NCI-H748 treated with DMSO at 0.1 percent for 48 hours (cell line): ENCODE measurements around the gene OR13J1.
"Not testable (repeated sequence)": the region's sequence is repeated elsewhere in the genome, so short reads cannot be mapped to it uniquely, and the experiment has no call there.

Experiments
- DNase-seq: peaks from one replicate; lab custom pipeline; 2025; lab: John Stamatoyannopoulos, UW

Gene OR13J1

DNA sequence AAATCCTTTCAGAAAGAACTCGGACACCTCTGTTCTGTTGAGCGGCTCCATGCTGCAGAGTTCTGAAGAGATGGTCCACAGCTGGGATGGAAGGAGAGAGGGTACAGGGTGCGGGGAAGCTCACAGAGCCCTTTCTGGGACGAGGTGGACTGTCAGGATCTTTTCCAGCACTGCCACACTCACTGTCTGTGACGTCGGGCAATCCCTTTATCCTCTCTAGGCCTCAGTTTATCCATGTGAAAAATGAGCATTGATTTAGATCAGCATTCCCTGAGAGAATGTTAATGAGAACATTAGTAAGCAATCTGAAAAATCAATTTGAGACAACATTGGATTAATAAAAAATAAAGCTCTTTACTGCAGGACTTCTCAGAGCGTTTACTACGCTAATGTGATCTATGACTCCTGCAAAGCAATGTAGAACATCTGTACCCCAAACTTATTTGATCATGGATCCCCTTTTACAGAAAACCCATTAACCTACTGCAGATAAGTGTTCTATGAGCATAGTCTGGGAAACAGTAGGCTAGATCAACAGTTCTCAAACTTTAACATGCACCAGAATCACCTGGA lies at the start of gene OR13J1:
Gene OR13J1 (minus strand): TSS at position 51 of the 573 bp plus-strand sequence. CDS start 0 bp downstream, at position 51.
- no peak for DNase-seq

- DNase-seq = no peak
Observed at GRCh38 chr9:35919212-35920008, 49.2 kb upstream of the OR13J1 start.

GRCh38 chr9:35918780-35919179 lies 48.6 kb upstream of the OR13J1 start:
- DNase-seq = no peak

GRCh38 chr9:35917261-35917660 lies 47.1 kb upstream of the OR13J1 start:
- no peak for DNase-seq

DNA sequence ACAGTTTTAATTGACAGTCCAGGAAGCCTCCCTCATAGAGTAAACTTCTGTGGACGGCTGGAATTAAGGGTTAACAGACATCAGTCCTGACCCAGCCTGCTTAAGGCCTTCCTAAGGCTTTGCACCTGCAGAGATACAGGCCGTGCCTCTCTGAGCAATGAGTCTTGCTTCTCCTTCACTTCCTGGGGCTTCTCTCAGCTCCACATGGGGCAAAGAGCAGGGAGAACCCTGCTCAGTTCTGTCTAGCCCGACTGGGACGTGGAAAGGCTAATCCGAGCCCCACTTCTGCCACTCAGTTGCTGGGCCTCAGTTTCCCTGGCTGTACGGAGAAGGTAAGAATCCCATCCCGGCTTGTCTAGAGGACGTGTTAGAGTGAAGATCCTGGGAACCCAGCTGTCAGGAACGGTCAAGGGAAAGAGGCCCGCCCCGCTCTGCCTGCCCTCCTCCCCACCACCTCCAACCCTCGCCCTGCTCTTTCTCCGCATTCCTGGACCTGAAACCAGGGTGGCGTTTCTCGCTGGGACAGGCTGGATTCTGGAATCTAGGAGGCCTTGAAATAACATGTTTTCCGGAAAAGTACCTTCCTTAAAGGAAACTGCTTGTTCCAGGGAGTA lies 45.6 kb upstream of the OR13J1 start:
- no peak for DNase-seq

GRCh38 chr9:35914301-35914807 lies 44.2 kb upstream of the OR13J1 start:
- DNase-seq = no peak

DNA sequence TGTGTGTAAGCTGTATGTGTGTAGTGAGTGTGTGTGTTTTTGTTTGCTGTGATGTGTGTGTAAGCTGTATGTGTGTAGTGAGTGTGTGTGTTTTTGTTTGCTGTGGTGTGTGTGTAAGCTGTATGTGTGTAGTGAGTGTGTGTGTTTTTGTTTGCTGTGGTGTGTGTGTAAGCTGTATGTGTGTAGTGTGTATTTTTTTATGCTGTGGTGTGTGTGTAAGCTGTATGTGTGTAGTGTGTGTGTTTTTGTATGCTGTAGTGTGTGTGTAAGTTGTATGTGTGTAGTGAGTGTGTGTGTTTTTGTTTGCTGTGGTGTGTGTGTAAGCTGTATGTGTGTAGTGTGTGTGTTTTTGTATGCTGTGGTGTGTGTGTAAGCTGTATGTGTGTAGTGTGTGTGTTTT lies 43.2 kb upstream of the OR13J1 start:
- not testable (repeated sequence) for DNase-seq

DNA sequence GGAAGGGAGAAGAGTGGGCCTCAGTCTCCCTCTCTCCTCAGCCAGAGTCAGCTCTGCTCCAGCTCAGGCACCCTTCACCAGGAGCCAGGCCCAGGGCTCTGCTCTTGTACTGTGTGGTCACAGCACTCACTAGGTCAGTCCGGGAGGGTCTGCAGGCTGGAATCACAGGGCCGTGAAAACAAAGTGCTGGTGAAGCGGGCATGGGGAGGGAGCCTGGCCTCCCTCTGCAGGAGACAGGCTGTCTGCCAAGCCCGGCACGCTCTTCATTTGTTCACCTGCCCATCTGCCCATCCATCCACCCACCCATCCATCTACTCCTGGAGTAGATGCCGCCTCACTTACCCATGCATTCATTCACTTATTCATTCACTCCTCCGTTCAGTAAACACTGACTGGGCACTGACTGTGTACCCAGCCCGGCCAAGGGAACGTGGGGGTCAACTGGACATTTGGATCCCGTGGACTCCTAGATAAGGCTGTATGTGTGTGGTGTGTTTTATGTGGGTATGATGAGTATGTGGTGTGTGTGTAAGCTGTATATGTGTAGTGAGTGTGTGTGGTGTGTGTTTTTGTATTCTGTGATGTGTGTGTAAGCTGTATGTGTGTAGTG lies 42.7 kb upstream of the OR13J1 start:
- DNase-seq = no peak

DNA sequence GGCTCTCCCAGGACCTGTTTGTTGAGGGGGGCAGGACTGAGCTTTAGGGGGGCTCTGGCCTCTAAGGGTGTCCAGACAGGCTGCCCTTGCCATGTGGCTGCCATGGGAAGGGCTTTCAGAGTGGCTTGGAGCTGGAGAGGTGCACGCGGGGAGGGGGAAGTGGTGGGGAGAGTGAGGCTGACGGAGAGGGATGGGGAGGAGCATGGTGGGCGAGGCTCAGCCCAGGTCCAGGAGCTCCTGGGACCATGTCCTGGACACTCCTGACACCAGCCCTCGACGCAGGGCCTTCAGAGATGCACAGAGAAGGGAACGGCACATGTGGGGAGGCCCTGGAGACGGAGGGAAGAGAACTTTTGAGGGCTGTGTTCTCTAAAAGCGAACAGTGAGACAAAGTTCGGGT lies 41.5 kb upstream of the OR13J1 start:
- DNase-seq = no peak

GRCh38 chr9:35910613-35911359 lies 40.6 kb upstream of the OR13J1 start:
- peak; percentile 2 for DNase-seq

DNA sequence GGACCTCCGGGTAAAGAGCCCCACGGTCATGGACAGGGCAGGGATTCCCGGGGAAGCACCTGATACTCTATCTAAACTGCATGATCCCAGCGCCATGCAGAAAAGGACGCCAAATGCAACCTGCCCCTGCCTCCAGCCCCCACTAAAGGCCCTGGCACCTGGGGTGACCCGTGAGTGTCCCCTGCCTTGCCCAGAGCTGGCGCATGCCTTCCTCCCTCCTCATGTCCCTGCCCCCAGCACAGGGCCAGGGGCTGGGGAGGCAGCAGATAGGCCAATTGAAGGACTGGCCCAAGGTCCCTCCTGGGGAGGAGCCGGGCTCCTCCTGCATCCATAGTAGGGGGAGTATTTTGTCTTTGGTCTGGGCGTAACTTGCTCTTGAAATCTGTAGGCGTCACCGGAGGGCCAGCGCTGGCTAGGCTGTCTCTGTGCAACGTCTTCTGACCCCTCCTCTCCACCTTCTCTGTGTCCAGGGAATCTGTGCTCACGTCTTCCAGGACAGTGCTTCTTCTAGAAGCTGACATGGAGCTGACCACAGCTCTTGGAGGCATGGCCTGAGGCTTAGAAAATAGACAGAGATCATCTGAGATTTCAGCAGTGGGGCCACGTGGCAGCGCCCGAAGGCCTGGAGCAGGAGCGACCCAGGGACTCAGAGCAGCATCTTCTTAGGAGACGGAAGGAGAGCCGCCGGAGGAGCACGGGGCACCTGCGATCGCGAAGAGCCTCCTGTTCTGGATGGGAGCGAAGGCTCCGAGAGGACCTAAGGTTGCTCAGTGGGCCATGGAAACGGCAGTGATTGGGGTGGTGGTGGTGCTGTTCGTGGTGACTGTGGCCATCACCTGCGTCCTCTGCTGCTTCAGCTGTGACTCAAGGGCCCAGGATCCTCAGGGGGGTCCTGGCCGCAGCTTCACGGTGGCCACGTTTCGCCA lies 39.7 kb upstream of the OR13J1 start:
- DNase-seq = no peak

DNA sequence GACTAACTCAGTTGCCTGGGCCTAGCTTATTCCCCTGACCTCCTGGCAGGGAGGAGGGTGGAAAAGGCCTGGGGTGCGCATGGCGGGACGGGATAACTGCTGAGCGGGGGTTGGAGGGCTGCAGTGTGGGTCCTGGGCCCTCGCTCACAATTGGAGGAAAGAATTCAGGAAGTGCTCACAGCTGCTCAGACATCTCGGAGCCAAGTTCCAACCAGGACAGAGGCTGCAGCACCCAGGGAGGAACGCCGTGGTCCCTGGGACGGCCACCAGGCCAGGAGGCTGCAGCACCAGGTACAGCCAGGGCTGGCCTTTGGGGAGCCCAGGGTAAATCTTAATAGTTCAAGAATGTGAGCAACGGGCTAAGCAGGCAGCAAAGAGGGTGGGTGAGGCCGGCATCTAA lies 39.1 kb upstream of the OR13J1 start, which contains the start of gene SPAAR:
Gene SPAAR (plus strand): TSS at position 217 of the 400 bp plus-strand sequence. CDS start 974 bp downstream, outside the sequence.
- DNase-seq = no peak

DNA sequence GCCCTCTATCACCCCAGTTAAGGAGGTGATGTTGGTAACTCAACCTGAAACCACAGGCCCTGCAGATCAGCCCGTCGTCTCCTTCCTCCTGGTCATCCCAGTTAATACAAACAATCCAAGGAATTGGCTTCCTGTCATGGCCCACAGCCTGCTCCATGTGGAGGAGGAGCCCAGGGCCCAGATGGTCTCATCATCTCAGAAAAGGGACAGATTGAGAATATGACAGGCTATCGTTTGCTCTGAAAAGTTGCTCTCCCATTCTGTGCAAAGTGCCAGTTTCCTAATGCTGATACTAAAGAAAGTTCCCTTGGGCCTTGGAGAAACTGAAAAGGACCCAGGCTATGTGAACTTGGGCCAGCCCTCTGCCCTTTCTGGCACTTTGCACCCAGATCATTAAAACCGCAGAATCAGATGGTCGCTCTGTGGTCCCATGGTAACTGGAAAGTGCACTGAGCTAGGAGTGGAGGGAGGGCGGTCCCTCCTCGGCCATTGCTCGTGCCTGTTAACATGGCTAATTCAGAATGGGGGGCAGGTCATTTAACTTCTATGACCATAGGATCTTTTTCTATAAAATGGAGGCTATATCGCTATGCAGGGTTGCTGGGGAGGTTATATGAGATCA lies 38.4 kb upstream of the OR13J1 start:
- DNase-seq = no peak

DNA sequence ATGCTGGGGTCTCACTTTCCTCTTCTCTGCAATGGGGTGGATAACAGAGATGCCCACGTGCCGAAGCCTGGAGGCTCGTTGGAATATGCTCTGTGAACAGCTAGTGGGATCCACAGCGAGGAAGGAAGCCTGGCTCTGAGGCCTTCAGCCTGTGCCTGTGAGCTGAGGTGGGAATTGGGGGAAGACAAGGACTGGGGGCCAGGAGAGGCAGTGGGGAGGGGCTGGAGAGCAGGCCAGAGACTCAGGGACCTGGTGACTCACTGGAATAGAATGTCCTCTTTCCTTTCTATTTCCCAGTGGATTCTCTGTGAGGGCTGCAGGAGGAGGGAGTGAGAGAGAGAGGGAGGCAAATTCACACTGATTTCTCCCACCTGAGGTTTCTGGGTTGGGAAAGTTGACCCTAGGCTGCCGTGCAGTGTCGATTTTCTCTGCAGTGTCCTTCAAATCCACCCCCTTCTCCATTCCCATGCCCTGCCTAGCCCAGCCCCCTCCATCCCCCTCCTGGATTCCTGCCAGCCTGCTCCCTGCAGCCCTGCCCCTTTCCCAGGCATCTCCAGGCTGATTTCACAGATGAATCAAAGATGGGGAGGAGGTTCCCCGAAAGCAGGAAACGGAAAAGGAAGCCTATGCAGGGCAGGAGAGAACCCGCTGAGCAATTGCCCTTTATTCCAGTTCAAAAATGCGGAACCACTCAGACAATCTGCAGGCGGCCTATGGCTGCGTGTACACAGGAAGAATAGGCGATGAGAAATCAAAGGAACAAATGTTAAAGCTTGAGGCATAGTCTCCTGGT lies 37.7 kb upstream of the OR13J1 start:
- no peak for DNase-seq

DNA sequence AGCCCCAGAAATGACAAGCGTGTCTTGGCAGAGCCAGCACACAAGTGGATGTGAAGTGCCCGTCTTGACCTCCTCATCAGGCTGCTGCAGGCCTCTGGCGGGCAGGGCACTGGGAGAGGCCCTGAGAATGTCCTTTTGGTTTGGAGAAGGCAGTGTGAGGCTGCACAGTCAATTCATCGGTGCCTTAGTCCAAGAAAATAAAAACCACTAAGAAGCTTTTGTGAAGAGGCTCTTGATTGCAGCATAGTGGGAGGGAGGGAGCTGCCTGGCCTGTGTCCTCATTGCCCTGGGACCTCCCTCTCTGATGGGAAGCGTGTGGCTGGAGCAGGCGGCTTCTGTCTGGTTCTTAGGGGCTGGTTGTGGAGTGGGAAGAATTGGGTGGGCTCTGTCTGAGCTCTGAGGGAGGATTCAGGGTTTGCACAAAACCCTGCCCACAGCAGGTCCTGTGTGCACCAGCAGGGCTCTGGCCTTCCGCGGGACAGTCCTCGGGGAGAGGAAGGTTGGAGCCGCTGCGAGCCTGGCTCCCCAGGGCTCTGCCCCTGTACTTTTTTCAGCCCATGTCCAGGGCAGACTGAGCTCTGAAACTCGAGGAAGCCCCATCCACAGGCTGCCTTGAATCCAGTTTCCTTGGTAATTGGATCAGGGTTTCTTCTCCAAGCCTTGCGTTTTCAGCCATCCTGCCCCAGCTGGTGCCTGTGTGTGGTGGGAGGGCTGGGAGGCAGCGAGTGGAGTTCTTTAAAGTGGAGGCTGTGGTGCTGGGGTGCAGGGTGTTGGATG lies 36.9 kb upstream of the OR13J1 start:
- DNase-seq = no peak

GRCh38 chr9:35905912-35906679 lies 35.9 kb upstream of the OR13J1 start, which contains the start of gene HRCT1:
Gene HRCT1 (plus strand): TSS chr9:35906202. CDS start chr9:35906288, 86 bp downstream.
- no peak for DNase-seq

DNA sequence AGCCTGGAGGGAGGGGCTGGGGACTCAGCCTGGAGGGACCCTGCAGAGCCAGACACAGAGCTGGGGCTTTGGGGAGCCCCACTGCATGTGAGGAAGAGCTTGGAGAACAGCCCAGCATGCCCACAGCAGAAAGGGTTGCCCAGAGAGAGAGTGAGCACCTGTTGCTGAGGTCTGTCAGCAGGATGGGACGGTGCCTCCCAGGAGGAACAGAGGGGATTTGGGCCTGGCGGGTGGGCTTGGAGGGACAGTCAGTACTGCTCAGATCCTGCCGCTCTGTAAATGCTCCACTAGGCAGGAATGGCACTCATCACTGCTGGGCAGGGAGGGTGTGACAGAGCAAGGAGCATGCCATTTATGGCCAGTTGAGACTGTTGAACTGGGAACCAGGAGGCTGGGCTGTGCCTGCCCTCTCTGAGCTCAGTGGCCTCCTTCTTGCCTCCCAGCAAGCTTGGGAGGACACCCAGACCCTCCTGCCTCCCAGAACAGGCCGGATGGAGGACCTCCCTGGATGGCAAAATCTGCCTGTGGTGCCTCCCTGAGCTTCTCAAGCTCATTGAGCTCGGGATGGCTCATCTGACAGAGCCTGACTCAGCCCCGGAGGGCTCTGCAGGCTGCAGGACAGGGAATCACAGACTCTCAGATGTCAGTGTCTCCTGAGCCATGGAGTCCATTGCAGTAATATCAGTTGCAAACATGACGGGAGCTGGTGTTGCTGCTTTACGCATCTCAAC lies 35.0 kb upstream of the OR13J1 start:
- DNase-seq = no peak
